Measurements from ENCODE around the gene COBL.

Gene COBL

DNA sequence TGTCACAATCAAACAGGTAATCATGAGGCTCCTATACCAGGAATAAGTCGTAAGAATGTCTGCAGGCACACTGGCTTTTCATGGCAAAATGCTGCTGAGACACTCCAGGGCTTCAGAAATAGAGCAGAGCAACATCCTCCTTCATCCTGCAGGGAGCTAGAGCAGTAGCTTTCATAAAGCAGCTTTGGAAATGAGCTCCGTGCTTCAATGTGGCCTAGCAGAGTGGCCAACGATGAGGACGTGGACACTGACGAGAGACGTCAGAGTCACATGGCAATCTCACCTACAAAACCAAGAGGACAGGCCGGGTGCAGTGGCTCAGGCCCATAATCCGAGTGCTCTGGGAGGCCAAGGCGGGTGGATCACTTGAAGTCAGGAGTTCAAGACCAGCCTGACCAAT, 9.8 kb downstream of the COBL start:
- no peak for DNase-seq

DNA sequence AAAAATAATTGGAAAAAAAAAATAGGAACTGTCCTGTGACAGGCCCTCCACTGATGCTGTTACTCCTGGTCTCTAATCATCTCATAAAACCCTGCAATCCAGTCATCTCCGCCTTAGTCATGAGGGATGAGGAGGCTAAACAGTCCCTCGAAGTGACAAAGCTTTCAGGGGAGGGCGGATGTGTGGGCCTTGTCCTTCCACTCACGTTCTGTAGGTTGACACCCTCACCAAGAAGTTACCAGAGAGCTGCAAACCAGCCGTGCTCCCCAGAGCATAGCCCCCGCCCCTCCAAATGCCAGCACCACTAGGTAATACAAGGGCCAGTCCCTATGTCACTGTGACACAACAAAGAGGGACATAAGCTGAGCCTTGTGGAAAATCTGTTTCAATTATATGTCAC, 11.9 kb downstream of the COBL start:
- DNase-seq: no peak

GRCh38 chr7:51303142-51303525, 13.5 kb downstream of the COBL start:
- no peak for DNase-seq

- no peak for DNase-seq
Observed at GRCh38 chr7:51301806-51302205, 14.8 kb downstream of the COBL start.

DNA sequence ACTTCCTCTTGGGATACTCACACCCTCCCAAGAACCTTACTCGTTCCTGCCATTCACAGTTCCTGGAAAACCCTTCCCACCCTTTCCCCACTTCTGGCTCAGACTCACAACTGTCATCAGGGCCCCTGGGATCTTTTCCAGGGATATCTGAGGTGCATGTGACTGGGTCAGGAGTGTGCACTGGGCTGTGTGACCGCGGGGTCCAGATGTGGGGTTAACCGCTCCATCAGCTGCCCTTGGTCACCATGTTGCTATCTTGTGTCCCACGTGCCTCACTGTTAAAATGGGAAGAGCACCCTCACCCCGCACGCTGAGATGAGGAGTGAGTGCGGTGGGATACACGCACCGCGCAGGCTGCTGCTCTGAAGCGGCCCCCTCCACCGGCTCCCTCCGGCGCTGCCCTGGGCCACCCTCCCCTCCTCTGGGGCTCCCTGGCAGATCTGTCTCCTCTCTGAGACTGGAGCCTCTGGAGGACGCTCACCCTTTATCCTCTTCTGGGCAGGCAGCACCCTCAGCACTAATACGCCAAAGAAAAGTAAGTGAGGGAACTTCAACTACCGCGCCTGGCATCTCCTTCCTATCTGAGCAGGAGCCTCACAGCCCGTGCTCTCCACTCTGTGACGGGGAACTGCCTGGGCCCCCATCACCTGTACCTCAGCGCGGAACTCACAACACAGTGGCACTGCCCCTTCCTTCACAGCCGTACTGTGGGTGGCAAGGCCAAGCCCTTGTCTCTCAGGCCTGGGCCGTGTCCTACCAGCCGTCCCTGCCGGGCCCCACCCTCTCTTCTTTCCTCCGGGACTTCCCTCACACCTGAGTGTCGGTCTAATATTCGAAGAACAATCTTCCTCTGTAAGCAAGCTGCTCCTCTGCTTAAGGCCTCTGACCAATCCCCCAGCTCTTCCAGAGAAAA, 15.6 kb downstream of the COBL start:
- DNase-seq: no peak

DNA sequence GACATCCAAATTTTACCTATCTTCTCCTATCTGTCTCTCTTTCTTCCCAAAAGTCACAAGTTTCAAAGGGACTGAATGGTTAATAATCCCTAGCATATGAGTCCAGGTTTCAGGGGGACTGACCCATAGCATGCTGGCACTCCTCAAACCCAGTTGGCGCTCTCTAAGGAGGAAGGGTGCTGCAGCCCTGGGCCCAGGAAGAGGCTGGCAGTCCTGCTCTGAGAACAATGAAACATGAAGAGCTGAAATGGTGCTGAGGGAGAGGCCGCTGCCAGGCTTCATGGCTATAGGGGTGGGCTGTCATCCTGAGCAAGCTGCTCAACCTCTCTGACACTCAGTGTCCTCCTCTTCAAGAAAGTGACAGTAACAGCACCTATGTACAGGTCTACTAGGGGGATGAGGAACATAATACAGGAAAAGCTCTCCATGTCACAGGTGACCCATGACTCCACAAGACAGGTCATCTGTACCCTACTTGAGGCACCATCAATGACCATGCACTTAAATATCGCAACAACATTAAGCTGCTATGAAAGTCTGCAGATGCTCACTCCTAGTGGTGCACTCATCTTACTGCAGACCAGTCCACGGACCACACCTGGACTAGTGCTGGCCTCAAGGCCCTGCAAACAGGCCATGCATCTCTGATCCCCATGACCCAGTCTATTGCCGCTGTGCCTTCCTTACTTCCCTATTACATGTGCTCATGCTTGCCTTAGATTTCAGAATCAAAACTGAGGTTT, 17.0 kb downstream of the COBL start:
- no peak for DNase-seq

GRCh38 chr7:51298912-51299311, 17.7 kb downstream of the COBL start:
- no peak for DNase-seq

DNA sequence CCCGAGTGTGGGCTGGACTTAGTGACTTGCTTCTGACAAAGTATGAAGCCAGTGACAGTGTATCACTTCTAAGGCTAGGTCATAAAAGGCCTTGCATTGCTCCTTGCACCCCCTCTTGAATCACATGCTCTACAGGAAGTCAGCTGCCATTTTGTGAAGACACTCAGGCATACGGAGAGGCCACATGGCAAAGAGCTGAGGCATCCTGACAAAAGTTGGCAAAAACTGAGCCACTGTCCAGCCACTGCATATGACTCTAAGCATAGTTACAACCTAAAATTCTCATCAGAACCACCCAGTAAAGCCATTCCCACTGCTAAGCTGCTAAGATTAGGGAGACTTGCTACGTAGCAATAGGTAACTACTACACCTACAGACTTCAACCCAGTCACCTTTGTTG, 18.6 kb downstream of the COBL start:
- no peak for DNase-seq

- DNase-seq: no peak
Observed at GRCh38 chr7:51295440-51296245, 21.0 kb downstream of the COBL start.

GRCh38 chr7:51292596-51292995, 24.0 kb downstream of the COBL start:
- no peak for DNase-seq

DNA sequence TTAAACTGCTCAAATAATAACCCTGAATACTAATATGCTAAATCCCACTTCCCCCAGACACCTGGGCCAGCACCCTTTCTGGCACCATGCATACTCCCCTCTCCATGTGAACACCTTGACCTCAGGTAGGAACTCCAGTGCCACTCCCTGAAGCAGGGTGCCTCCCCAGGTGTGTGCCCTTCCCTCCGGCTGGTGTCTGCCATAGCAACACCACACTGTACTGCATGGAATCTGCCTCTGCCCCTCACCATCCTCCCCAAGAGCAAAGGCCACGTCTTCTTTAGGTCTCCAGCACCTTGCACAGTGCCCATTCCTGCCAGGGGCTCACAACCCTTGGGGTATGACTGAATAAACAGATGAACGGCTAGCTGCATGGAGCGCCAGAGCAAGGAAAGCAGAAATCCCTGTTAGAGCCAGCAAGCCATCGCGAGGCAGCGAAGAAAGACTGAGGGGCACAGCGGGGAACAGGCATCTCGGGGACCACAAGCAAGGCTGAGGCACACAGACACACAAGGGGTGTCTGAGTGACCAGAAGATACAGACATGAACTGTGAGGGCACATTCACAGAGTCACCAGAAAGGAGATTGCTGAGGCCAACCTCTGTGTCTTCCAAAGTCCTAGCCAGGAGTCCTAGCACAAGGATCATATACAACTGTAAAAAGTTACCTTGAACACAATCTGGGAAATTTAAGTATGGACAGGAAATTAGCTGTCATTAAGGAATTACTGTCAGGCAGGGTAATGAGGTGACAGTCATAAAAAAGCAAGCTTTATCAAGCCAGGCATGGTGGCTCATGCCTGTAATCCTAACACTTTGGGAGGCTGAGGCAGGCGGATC, 25.7 kb downstream of the COBL start:
- DNase-seq: no peak

GRCh38 chr7:51290304-51290637, 26.3 kb downstream of the COBL start:
- no peak for DNase-seq

DNA sequence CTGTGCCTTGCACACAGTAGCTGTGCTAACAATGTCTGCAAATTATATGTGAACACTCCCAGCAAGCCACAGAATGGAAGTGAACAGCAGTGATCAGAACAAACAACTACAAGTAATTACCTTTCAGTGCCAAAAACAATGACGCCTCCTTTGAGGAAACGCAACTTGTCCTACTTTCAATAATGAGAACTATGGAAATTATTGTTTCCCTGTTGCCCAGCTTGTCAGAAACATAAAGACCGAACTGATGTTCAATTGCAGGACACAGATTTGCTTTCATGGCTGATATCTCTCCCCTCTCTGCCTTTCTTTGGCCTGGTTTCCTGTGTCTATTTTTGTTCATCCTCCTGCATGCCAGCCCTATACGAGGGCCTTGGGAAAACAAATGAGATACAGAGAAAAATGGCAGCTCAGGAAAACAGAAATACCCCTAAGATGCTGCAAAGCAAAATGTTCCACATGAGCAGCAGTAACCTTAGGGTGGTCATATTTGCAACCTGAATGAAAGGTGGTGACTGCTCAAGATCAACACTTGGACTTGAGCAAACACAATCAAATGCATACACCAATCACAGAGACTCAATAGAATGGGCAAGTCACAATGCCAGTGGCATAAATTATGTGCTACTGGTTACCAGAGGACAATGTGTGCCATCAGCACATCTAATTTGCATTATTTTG, 26.8 kb downstream of the COBL start:
- peak; percentile 60 for DNase-seq

DNA sequence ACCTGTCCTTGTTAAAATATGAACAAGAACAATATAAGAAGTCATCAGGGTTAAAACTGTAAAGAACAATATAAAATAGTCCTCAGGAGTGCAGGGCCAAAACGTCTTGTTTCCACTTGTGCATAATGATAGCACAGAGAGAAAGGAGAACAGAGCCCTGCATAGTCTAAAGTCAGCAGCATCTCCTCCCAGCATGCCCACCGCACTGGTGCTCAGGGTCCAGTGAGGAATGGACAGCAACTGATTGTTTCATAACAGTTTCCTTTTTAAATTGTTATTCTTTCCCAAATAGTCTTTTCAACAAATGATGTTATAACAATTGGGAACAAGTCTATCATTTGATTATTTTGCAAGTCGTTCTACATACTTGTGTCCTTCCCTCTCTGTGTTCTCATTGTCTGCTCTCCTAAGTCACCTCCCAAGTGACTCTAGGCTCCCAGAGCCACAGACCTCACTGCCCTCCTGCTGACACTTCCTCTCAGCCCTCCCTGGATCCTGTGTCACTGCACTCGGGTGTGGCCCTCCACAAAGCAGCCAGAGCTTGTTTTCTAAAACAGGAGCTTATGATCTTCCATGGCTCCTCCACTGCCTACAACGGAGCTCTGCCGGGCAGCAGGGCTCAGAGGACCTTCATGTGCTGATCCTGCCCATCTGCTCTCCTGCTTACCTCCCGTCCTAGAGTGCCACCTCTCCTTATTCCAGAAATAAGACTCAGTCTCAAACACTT, 27.6 kb downstream of the COBL start:
- peak; percentile 40 for DNase-seq

DNA sequence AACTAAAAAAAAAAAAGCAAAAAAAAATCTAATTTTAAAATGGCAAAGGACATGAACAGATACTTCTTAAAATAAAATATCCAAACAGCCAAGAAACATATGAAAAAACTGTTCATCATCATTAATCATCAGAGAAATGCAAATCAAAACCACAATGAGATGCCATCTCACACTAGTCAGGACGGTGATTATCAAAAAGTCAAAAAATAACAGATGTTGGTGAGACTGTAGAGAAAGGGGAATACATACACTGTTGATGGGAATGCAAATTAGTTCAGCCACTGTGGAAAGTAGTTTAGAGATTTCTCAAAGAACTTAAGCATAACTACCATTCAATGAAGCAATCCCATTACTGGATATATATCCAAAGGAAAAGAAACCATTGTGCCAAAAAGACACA, 30.2 kb downstream of the COBL start:
- DNase-seq: no peak

- no peak for DNase-seq
Observed at GRCh38 chr7:51280156-51280555, 36.5 kb downstream of the COBL start.

GRCh38 chr7:51279391-51280023, 37.1 kb downstream of the COBL start:
- no peak for DNase-seq

DNA sequence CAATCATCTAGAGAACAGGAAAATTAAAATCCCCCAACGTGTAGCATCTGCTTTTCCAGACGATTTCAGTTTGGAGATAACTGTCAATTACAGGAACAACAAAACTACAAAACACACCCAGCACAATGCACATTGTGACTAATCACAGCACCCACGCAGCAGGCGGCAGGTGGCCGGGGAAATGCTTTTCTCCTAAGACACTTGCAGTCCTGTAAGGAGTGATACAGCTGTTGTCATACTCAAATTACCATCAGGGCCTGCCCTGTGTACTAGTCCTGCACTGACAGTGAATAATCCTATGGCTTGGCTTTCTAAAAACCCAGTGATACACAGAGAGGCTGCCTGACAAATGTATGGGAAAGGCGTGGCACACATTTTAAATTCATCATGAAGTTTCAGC, 37.8 kb downstream of the COBL start:
- peak; percentile 58 for DNase-seq

DNA sequence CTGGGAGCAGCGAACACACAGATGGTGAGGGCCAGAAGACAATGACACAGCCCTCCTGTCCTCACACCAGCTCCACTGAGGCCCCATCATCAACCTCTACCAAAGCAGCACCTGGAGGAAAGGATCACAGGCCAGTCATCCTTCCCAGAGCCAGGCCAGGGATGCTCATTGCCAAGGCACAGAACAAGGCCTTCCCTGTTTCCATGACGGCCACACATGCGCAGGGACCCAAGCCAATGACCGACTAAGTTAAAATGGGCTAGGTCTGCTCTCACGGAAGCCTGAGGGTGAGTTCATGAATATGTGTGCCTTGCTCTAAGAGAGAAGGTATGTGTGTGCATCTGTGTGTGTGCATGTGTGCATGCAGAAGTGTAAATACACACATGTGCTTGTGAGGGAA, 39.6 kb downstream of the COBL start:
- DNase-seq: no peak

GRCh38 chr7:51276091-51276605, 40.5 kb downstream of the COBL start:
- DNase-seq: no peak

DNA sequence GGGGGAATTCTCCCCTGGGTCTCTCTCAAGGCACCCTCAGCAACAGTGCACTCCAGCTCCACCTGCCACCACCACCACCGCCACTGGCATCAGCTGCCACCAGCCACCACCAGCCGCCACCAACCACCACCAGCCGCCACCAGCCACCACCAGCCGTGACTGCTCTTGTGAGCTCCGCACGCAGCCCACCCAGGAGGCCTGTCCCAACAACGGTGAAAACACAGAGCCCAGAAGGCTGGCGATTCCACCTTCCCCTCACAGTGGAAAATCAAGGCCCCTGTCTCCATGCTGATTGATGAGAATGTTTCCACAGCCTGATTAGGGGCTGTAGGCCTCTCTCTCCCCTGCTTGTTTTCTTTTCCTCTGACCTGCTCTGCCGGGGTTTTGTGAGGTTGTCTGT, 41.1 kb downstream of the COBL start:
- no peak for DNase-seq
